SH-SY5Y (cell line): ENCODE data around the gene PON3.

Source experiments
- GATA2 ChIP-seq: IDR thresholded peaks from 2 replicates; pipeline ENCODE4 v1.6.1; 2011; ENCODE audit warnings: mild to moderate bottlenecking, low read depth, low read length
- GATA3 ChIP-seq: IDR thresholded peaks from 2 replicates; pipeline ENCODE4 v1.6.1; 2011; ENCODE audit warnings: low read depth, mild to moderate bottlenecking, low read length, moderate library complexity

DNA sequence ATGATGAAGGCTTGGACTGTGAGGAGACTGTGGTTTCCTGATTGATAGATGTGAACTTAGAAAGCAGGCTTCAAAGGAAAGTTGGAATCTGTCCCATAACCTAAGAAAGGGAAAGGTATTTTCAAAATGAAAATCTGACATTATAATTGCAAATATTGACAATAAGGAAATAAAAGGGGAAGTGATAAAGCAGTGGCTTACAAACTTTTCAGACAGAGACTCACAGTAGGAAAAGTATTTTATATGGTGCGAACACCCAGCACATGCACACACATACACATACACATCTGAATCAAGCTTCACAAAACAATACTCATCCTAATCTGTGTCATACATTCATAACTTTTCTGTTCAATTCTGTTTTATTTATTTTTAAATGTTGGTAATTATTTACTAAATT is 76.6 kb downstream of the PON3 start:
- TF ChIP-seq GATA2 = no peak
- TF ChIP-seq GATA3 = no peak
